DND-41 (cell line): ENCODE measurements around the gene DNHD1.

ENCODE experiments used
- EZH2 ChIP-seq: IDR thresholded peaks from 3 replicates; pipeline ENCODE4 v1.6.1; 2012; ENCODE audit warnings: borderline replicate concordance, low read depth, mild to moderate bottlenecking, moderate library complexity, low read length, inconsistent platforms; ENCODE audit not compliant: severe bottlenecking
- TF ChIP-seq, protein P1 (sequence below): IDR thresholded peaks from 2 replicates; pipeline ENCODE4 v1.5.1; 2012; ENCODE audit warnings: borderline replicate concordance, low read length, moderate library complexity, mild to moderate bottlenecking; ENCODE audit not compliant: poor library complexity, severe bottlenecking; ENCODE audit errors: extremely low read depth

DNA sequence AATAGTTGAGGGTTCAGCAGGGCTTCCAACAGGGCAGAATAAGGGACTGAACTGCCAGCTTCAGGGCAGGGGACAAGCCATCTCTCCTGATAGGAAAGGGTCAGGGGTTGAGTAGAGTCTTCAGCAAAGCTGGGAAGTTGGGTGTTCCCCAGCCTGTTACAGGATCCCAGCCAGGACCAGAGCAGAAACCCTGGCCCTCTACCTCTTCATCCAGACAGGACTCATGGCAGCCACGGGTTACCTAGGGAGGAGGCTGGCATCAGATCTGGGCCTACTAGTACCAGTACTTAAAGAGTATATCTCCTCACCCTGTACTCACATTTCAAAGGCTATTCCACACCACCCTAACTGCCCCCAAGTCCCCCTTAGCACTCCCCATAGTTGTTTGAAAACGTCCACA lies 117.4 kb downstream of the DNHD1 start:
- TF ChIP-seq, protein P1, sequence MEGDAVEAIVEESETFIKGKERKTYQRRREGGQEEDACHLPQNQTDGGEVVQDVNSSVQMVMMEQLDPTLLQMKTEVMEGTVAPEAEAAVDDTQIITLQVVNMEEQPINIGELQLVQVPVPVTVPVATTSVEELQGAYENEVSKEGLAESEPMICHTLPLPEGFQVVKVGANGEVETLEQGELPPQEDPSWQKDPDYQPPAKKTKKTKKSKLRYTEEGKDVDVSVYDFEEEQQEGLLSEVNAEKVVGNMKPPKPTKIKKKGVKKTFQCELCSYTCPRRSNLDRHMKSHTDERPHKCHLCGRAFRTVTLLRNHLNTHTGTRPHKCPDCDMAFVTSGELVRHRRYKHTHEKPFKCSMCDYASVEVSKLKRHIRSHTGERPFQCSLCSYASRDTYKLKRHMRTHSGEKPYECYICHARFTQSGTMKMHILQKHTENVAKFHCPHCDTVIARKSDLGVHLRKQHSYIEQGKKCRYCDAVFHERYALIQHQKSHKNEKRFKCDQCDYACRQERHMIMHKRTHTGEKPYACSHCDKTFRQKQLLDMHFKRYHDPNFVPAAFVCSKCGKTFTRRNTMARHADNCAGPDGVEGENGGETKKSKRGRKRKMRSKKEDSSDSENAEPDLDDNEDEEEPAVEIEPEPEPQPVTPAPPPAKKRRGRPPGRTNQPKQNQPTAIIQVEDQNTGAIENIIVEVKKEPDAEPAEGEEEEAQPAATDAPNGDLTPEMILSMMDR = no peak
- TF ChIP-seq EZH2 = no peak
